ENCODE results near the gene LY6G5C.

The LY6G5C gene

DNA sequence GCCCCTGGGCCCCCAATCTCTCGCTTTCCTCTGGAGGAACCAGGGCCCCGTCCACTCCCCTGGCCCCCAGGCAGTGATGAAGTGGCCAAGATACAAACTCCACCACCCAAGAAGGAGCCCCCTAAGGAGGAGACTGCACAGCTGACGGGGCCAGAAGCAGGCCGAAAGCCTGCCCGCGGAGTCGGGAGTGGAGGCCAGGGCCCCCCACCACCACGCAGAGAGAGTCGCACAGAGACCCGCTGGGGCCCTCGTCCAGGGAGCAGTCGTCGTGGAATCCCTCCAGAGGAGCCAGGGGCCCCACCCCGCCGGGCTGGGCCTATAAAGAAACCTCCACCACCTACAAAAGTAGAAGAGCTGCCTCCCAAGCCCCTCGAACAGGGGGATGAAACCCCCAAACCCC is 49.7 kb downstream of the LY6G5C start:
- TF ChIP-seq, protein P1, sequence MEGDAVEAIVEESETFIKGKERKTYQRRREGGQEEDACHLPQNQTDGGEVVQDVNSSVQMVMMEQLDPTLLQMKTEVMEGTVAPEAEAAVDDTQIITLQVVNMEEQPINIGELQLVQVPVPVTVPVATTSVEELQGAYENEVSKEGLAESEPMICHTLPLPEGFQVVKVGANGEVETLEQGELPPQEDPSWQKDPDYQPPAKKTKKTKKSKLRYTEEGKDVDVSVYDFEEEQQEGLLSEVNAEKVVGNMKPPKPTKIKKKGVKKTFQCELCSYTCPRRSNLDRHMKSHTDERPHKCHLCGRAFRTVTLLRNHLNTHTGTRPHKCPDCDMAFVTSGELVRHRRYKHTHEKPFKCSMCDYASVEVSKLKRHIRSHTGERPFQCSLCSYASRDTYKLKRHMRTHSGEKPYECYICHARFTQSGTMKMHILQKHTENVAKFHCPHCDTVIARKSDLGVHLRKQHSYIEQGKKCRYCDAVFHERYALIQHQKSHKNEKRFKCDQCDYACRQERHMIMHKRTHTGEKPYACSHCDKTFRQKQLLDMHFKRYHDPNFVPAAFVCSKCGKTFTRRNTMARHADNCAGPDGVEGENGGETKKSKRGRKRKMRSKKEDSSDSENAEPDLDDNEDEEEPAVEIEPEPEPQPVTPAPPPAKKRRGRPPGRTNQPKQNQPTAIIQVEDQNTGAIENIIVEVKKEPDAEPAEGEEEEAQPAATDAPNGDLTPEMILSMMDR (conservative IDR thresholded peaks at IDR 0.05; ENCODE audit: low read depth, low read length), result no peak
- Histone ChIP-seq H3K9ac (no peak overlapping the region), H3K27me3 (ENCODE audit: insufficient read depth, low read depth) (no peaks in the 10 kb centered on the region), H3K4me1 (ENCODE audit: low read depth, poor library complexity, severe bottlenecking) (no peaks in the 10 kb centered on the region), H3K36me3 (ENCODE audit: insufficient read depth) (peaks cover 12% of the 10 kb centered on the region; the same call in 1 of the 2 replicates), H3K4me3 (IDR thresholded peaks at IDR 0.05; ENCODE audit: insufficient read depth, low read depth, low read length) (no peak overlapping the region), H3K4me2 (no peak overlapping the region), H3K27ac (no peak overlapping the region), H2AFZ (ENCODE audit: low read depth) (no peak overlapping the region), H4K20me1 (ENCODE audit: insufficient read depth) (no peaks in the 10 kb centered on the region), H3K79me2 (ENCODE audit: insufficient read depth, low read depth) (no peaks in the 10 kb centered on the region; the same call in 1 of the 2 replicates)

DNA sequence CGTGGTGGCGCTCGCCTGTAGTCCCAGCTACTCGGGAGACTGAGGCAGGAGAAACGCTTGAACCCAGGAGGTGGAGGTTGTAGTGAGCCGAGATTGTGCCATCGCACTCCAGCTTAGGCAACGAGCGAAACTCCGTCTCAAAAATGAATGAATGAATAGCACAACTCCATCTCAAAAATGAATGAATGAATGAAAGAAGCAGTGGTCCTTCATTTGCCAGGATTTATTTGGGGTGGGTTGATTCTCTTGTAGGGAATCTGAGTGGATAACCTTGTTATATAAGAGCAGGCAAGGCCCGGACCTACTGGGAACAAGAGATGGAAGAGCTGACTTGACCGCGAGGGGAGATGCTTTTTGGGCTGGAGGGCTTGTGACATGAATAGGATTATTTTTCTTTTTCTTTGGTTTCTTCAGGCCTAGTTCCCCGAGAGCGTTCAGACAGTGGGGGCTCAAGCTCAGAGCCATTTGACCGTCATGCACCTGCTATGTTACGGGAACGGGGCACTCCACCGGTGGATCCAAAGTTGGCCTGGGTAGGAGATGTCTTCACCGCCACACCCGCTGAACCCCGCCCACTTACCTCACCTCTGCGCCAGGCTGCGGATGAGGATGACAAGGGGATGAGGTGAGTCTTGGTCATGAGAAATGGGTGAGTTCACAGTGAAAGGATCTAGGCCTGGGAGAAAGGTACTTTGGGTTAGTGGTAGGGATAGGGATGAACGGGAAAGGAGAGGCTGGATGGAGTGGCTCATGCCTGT is 50.5 kb downstream of the LY6G5C start:
- Histone ChIP-seq H4K20me1 (ENCODE audit: insufficient read depth) (no peaks in the 10 kb centered on the region), H3K79me2 (ENCODE audit: insufficient read depth, low read depth) (no peaks in the 10 kb centered on the region; the same call in 1 of the 2 replicates), H2AFZ (ENCODE audit: low read depth) (no peak overlapping the region), H3K4me2 (no peak overlapping the region), H3K27me3 (ENCODE audit: insufficient read depth, low read depth) (no peaks in the 10 kb centered on the region), H3K4me1 (ENCODE audit: low read depth, poor library complexity, severe bottlenecking) (no peaks in the 10 kb centered on the region), H3K27ac (no peak overlapping the region), H3K4me3 (IDR thresholded peaks at IDR 0.05; ENCODE audit: insufficient read depth, low read depth, low read length) (no peak overlapping the region), H3K9ac (no peak overlapping the region), H3K36me3 (ENCODE audit: insufficient read depth) (peaks cover 20% of the 10 kb centered on the region; the same call in 1 of the 2 replicates)
- TF ChIP-seq, protein P1 (conservative IDR thresholded peaks at IDR 0.05; ENCODE audit: low read depth, low read length), result no peak

- no peak overlapping the region for H2AFZ ChIP-seq (ENCODE audit: low read depth)
- peaks cover 6% of the 10 kb centered on the region; the same call in 1 of the 2 replicates for H3K79me2 ChIP-seq (ENCODE audit: insufficient read depth, low read depth)
- H3K27me3 ChIP-seq (ENCODE audit: insufficient read depth, low read depth), result no peaks in the 10 kb centered on the region
- H3K4me2 ChIP-seq, result no peak overlapping the region
- no peaks in the 10 kb centered on the region for H4K20me1 ChIP-seq (ENCODE audit: insufficient read depth)
- H3K27ac ChIP-seq, result no peak overlapping the region
- no peaks in the 10 kb centered on the region for H3K4me1 ChIP-seq (ENCODE audit: low read depth, poor library complexity, severe bottlenecking)
- TF ChIP-seq, protein P1 (conservative IDR thresholded peaks at IDR 0.05; ENCODE audit: low read depth, low read length), result no peak
- H3K36me3 ChIP-seq (ENCODE audit: insufficient read depth), result peaks cover 24% of the 10 kb centered on the region; the same call in 1 of the 2 replicates
- H3K9ac ChIP-seq, result no peak overlapping the region
- H3K4me3 ChIP-seq (IDR thresholded peaks at IDR 0.05; ENCODE audit: insufficient read depth, low read depth, low read length), result no peak overlapping the region
These were observed 51.9 kb downstream of the LY6G5C start for GRCh38 chr6:31629014-31629413.

GRCh38 chr6:31627690-31628287 is 53.1 kb downstream of the LY6G5C start:
- no peak overlapping the region for H3K4me3 ChIP-seq (IDR thresholded peaks at IDR 0.05; ENCODE audit: insufficient read depth, low read depth, low read length)
- H3K79me2 ChIP-seq (ENCODE audit: insufficient read depth, low read depth), result peaks cover 18% of the 10 kb centered on the region

More at GRCh38 chr6:31627690-31628287, 53.1 kb downstream of the LY6G5C start:
- Histone ChIP-seq H3K36me3 (ENCODE audit: insufficient read depth) (peaks cover 31% of the 10 kb centered on the region; the same call in 1 of the 2 replicates), H4K20me1 (ENCODE audit: insufficient read depth) (no peaks in the 10 kb centered on the region), H3K4me1 (ENCODE audit: low read depth, poor library complexity, severe bottlenecking) (peaks cover under 1% of the 10 kb centered on the region), H3K27ac (no peak overlapping the region), H2AFZ (ENCODE audit: low read depth) (no peak overlapping the region), H3K4me2 (no peak overlapping the region), H3K9ac (no peak overlapping the region), H3K27me3 (ENCODE audit: insufficient read depth, low read depth) (no peaks in the 10 kb centered on the region)
- TF ChIP-seq, protein P1 (conservative IDR thresholded peaks at IDR 0.05; ENCODE audit: low read depth, low read length), result no peak
